Activated T-helper 2 cell treated with anti-CD3 and anti-CD28 coated beads, Interferon-gamma antibody, Interleukin-2, Interleukin-4, amounts not matched to agents 10 μg/mL and 5 μg/mL and 100 μg/mL, durations not matched to agents 14 hours and 24 hours and 36 hours (primary cell): ENCODE results near the gene PFN3. TPM values are rescaled to one million over a fixed set of nuclear protein-coding genes. Genes with fewer than 3 reads are reported as not detected.
A peak's percentile ranks its signal among the peaks of the same experiment; 100 is the strongest.
"Not testable (repeated sequence)": the region's sequence is repeated elsewhere in the genome, so short reads cannot be mapped to it uniquely, and the experiment has no call there.

ENCODE experiments used
- DNase-seq: peaks from one replicate; pipeline ENCODE4 v3.0.0; 2021; ENCODE audit warnings: low spot score
- H3K27ac Mint-ChIP-seq: one replicate; pipeline ENCODE4 v1.8.0; 2021; ENCODE audit warnings: mixed read lengths
- H3K27me3 Mint-ChIP-seq: one replicate; pipeline ENCODE4 v1.8.0; 2021; ENCODE audit warnings: low read depth, mixed read lengths
- H3K36me3 Mint-ChIP-seq: one replicate; pipeline ENCODE4 v1.8.0; 2021; ENCODE audit warnings: low read depth, mixed read lengths
- H3K4me1 Mint-ChIP-seq: one replicate; pipeline ENCODE4 v1.8.0; 2021; ENCODE audit warnings: low read depth, mixed read lengths
- H3K4me3 Mint-ChIP-seq: one replicate; pipeline ENCODE4 v1.8.0; 2021; ENCODE audit warnings: low read depth, mild to moderate bottlenecking, moderate library complexity, mixed read lengths
- H3K9me3 Mint-ChIP-seq: one replicate; pipeline ENCODE4 v1.8.0; 2021; ENCODE audit warnings: mixed read lengths
- intact Hi-C: fragments of 100-400 bp; cut with micrococcal nuclease; formaldehyde crosslinking; loops from one replicate; pipeline ENCODE4 v1.15.1; 2023
- total RNA-seq: library from RNA; stranded (reverse); gene quantifications from 2 replicates; pipeline ENCODE4 v1.2.3, GENCODE V29; 2022

Gene PFN3
- total RNA-seq, 1 donor from 2014 or later, result not detected

DNA sequence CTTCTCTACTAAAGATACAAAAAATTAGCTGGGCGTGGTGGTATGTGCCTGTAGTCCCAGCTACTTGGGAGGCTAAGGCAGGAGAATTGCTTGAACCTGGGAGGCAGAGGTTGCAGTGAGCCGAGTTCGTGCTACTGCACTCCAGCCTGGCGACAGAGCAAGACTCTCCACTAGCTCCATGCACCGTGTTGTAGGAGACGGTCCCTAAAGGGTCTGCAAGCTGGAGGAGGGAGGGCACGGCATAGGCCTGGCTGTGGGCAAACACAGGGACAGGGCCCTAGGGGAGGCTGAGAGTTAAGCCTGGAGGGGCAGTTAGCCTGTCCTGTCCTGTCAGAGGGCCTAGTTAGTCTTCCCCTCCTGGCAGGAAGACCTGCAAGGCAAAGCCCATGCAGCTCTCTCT is 39.7 kb downstream of the PFN3 start:
- H3K27ac Mint-ChIP-seq, H3K27me3 Mint-ChIP-seq, DNase-seq, H3K4me3 Mint-ChIP-seq, H3K9me3 Mint-ChIP-seq: not testable (repeated sequence)
- peaks cover 19% of the 10 kb centered on the region for H3K36me3 Mint-ChIP-seq
- intact Hi-C loops, result loop anchor here (5.0 kb wide), 2 partner anchors 42 to 48 kb away; partner anchors contain the start of genes MXD3 and PFN3
- peaks cover 66% of the 10 kb centered on the region for H3K4me1 Mint-ChIP-seq

DNA sequence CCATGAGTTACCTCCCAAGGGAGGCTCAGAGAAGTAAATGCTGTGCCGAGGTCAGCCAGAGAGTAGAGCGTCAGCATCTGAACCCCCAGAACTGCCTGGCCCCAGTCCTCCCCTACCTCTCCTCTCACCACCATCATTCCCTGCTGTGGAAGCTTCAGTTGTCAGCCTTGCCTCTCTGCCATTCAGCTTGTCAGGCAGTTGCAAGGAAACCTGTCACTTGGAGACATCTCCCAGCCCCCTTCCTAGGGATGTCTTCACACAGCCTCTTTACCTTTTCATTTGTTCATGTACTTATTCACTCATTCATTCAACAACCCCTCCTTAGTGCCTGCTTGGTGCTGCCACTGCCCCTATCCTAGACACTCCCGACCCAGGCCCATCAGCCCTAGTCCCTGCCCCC is 40.6 kb downstream of the PFN3 start:
- H3K4me3 Mint-ChIP-seq, result peak overlapping the region; percentile 69
- DNase-seq, result no peak
- peaks cover 17% of the 10 kb centered on the region for H3K36me3 Mint-ChIP-seq
- no peak overlapping the region for H3K27ac Mint-ChIP-seq
- peaks cover 8% of the 10 kb centered on the region for H3K9me3 Mint-ChIP-seq
- intact Hi-C loops, result loop anchor here (5.0 kb wide), 2 partner anchors 42 to 48 kb away; partner anchors contain the start of genes MXD3 and PFN3
- peaks cover 62% of the 10 kb centered on the region for H3K4me1 Mint-ChIP-seq
- no peaks in the 10 kb centered on the region for H3K27me3 Mint-ChIP-seq

DNA sequence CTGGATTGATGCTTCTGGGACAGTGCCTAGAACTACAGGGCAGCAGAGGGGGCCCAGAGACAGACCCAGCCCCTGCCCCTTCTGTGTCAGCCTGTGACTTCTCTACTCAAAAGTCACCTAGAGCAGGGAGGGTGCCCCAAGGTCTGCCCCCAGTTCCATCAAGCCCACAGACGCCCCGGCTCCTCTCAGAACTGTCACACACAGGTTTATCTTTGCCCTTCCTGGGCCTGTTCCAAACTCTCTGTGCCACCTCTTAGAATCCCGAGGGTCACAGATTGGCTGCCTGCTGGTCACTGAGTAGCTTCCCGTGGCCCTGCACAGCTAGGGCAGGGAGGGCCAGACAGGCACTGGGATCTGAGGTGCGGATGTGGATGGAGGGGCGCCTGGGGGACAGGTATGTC is 41.0 kb downstream of the PFN3 start:
- peaks cover 8% of the 10 kb centered on the region for H3K9me3 Mint-ChIP-seq
- peaks cover 15% of the 10 kb centered on the region for H3K36me3 Mint-ChIP-seq
- intact Hi-C loops, result no loop called here
- H3K4me3 Mint-ChIP-seq, result peak overlapping the region; percentile 88
- no peak for DNase-seq
- peaks cover 59% of the 10 kb centered on the region for H3K4me1 Mint-ChIP-seq
- no peak overlapping the region for H3K27ac Mint-ChIP-seq
- H3K27me3 Mint-ChIP-seq, result no peaks in the 10 kb centered on the region

DNA sequence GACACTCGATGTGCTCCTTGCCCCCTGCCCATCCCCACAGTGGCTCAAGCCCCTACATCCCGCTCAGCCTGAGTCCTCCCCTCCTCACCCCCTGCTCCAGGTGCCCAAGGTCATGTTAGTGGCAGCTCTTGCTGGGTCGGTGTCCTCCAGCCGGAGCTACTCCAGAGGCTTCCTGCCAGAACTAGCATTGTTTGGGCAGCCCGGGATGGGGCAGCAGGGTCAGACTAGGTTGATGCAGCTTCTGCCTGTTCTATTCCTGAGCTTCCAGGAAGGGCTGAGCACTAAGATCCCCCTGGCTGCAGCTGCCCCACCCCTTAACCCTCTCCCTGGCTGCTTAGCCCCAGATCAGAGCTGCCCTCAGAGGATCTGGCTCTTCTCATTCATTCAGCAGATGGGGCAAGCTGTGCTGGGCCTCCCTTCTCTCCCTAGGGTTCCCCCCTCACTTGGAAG is 42.1 kb downstream of the PFN3 start:
- Mint-ChIP-seq H3K27me3 (no peaks in the 10 kb centered on the region), H3K27ac (peak overlapping the region; percentile 30), H3K4me1 (peaks cover 55% of the 10 kb centered on the region), H3K36me3 (peaks cover 15% of the 10 kb centered on the region), H3K4me3 (peak overlapping the region; percentile 88), H3K9me3 (peaks cover 8% of the 10 kb centered on the region)
- intact Hi-C loops, result no loop called here
- no peak for DNase-seq

DNA sequence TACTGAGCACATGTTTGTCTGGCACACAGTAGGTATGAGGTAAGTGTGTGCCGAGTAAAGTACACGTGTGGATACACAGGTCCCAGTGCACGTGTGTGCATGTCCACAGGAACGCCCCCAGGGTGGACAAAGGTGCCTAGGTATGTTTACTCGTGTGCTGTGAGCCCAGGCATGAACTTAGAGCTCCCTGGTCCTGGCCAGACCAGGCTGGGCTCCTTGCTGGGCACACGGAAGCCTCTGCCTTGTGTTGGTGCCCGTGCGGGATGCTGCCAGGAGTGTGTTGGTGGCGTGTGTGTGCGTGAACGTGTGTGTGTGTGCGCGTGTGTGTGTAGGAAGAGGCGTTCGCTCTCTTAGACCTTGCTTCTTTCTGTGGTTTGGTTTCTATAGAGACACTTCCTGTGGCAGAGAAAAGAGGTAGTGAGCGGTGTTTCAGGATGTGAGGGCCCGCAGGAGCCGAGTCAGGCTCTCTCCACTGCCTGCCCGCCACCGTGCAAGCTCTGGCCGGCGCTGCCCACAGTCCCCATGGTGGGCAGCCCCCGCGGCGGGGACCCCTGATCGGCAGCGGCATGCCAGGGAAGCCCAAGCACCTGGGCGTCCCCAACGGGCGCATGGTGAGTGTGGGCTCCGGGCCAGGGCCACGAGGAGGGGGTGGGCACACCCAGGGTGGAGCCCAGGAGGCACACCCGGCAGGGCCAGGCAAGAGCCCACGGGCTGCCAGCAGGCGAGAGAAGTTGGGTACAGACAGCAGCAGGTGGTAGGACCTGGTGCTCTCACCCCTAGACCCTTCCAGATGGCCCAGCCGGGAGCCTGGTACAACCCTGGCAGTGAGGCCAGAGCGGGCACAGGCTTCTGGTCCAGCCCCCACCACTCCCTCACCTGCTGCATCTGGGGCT is 42.8 kb downstream of the PFN3 start, which contains the start of gene RGS14:
TSS of gene RGS14 (plus strand) at position 466 of the 893 bp plus-strand sequence. CDS start at position 567, 101 bp downstream.
- Mint-ChIP-seq H3K4me3 (peak within 1 kb of the TSS; percentile 88), H3K27me3 (no peaks in the 10 kb centered on the region), H3K36me3 (peaks cover 15% of the 10 kb centered on the region), H3K9me3 (peaks cover 8% of the 10 kb centered on the region), H3K27ac (peak within 1 kb of the TSS; percentile 74), H3K4me1 (peaks cover 53% of the 10 kb centered on the region)
- intact Hi-C loops, result loop anchor here (2.0 kb wide), 1 partner anchor 15 kb away; no protein-coding TSS in a partner anchor
- DNase-seq, result peak; percentile 72

DNA sequence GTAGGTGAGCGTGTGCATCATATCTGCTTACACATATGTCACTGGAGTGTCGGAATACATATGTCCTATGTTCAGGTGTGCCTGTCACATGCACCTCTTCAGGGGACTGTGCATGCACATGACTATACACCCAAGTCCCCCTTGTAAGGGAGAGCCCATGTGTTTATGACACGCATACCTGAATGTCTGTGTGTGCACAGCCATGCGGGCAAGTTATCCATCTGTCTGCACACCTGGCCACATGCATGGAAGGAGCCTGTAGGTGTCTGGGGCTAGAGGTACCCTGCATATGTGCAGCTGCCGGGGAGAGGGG is 43.4 kb downstream of the PFN3 start:
- H3K9me3 Mint-ChIP-seq, result peaks cover 8% of the 10 kb centered on the region
- DNase-seq, result no peak
- H3K27ac Mint-ChIP-seq, result peak overlapping the region; percentile 48
- intact Hi-C loops, result loop anchor here (2.0 kb wide), 1 partner anchor 16 kb away; no protein-coding TSS in a partner anchor
- H3K27me3 Mint-ChIP-seq, result no peaks in the 10 kb centered on the region
- H3K4me1 Mint-ChIP-seq, result peaks cover 51% of the 10 kb centered on the region
- H3K4me3 Mint-ChIP-seq, result peak overlapping the region; percentile 88
- H3K36me3 Mint-ChIP-seq, result peaks cover 12% of the 10 kb centered on the region

DNA sequence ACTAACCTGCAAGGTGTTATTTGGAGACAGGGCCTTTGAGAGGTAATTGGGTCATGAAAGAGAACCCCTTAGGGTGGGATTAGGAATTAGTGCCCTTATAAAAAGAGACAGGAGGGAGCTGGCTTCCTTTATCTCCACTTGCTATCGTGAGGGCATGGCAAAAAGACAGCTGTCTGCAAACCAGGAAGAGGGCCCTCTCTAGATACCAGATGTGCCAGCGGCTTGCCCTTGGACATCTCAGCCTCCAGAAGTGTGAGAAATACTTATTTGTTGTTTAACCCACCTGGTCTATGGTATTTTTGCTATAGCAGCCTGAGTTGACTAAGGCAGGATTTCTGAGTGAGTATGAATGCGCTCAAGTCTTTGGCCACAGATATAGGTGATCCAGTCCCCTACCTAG is 43.7 kb downstream of the PFN3 start:
- no peak for DNase-seq
- no peaks in the 10 kb centered on the region for H3K27me3 Mint-ChIP-seq
- H3K36me3 Mint-ChIP-seq, result peaks cover 8% of the 10 kb centered on the region
- peak overlapping the region; percentile 1 for H3K27ac Mint-ChIP-seq
- H3K4me1 Mint-ChIP-seq, result peaks cover 50% of the 10 kb centered on the region
- peaks cover 8% of the 10 kb centered on the region for H3K9me3 Mint-ChIP-seq
- H3K4me3 Mint-ChIP-seq, result no peak overlapping the region
- intact Hi-C loops, result loop anchor here (2.0 kb wide), 1 partner anchor 16 kb away; no protein-coding TSS in a partner anchor

DNA sequence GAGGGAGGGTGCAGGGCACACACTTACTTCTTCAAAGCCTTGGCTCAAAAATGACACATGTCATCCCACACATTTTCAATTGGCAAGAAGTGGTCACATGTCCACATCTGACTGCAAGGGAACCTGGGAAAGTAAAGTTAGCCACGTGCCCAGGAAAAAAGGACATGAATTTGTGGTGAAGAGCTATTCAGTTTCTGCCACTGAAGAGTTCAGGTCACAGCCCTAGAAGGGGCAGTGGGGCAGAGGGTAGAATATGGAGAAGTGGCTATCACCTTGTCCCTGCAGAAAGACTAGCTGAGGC is 44.6 kb downstream of the PFN3 start:
- H3K27ac Mint-ChIP-seq, result no peak overlapping the region
- no peak overlapping the region for H3K4me3 Mint-ChIP-seq
- H3K27me3 Mint-ChIP-seq, result no peaks in the 10 kb centered on the region
- H3K36me3 Mint-ChIP-seq, result peaks cover 7% of the 10 kb centered on the region
- DNase-seq, result no peak
- peaks cover 8% of the 10 kb centered on the region for H3K9me3 Mint-ChIP-seq
- intact Hi-C loops, result loop anchor here (2.0 kb wide), 1 partner anchor 17 kb away; no protein-coding TSS in a partner anchor
- peaks cover 46% of the 10 kb centered on the region for H3K4me1 Mint-ChIP-seq

DNA sequence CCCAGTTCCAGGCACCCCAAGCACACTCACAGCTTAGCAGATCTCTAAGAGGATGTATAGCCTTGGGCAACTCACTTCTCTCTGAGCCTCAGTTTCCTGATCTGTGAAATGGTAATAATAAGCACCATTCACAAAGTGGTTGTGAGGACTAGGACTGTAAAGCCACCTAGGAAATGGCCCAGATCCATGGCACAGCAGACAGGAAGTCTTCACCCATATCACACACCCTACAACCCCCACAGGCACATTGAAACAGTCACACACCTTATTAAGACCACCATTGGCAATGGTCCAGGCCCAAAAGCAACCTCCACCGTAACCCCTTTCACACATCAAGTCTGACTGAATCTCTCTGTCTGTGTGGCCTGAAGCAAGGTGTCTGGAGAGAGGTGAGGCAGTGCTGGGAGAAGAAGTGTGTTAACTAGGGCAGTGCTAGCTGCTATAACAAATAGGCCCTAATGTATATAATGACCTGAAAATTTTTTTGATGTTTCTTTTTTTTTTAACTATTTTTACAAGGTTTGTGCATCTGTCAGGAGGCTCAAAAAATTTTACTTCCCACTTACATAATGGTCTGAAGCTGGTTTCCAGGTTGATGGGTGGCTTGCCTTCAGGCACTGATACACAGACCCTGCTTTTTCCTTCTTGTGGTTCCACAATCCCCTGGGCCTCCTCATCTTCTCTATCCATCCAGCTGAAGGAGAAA is 45.1 kb downstream of the PFN3 start:
- H3K4me1 Mint-ChIP-seq, result peaks cover 50% of the 10 kb centered on the region
- H3K27me3 Mint-ChIP-seq, result no peaks in the 10 kb centered on the region
- no peak overlapping the region for H3K27ac Mint-ChIP-seq
- intact Hi-C loops, result no loop called here
- H3K4me3 Mint-ChIP-seq, result no peak overlapping the region
- peaks cover 8% of the 10 kb centered on the region for H3K9me3 Mint-ChIP-seq
- H3K36me3 Mint-ChIP-seq, result peaks cover 11% of the 10 kb centered on the region
- no peak for DNase-seq

DNA sequence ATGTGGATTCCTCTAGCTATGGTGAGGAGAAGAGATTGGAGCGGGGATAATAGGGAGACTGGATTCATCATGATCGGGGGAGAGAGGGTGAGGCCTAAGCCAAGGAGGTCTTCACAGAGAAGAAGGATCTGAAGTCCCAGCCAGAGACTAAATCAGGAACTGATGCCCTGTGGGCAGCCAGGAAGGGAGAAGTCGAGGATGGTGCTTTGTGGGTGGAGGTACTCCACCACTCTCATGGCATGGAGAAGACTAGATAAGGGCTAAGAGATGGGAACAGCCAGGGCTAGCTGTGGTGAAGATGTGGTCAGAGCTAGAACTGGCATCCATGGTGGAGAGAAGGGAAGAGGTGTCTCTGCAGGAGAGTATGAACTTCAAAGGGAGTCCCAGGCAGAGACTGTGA is 45.8 kb downstream of the PFN3 start:
- Mint-ChIP-seq H3K4me1 (peaks cover 50% of the 10 kb centered on the region), H3K9me3 (peaks cover 8% of the 10 kb centered on the region), H3K36me3 (peaks cover 12% of the 10 kb centered on the region), H3K27ac (no peak overlapping the region), H3K27me3 (no peaks in the 10 kb centered on the region), H3K4me3 (no peak overlapping the region)
- no peak for DNase-seq
- intact Hi-C loops, result no loop called here

DNA sequence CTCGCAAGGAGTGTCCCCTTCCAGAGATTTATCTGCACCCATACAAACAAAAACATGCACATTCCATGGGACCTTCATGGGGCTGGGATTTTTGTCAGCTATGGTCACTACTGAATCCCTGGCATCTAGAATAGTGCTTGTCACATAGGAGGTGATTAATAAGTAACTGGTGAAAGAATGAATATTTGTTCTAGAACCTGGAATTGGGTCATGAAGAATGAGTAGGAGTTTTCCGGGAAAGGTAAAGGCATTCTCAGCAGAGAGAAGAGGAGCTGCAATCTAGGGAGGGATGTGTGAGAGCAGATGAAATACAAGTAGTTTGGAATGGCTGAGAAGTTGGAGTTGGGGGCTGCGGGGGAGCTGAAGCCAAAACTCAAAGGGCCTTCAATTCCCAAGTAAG is 46.2 kb downstream of the PFN3 start:
- no peak for DNase-seq
- Mint-ChIP-seq H3K27ac (no peak overlapping the region), H3K9me3 (peaks cover 8% of the 10 kb centered on the region), H3K4me1 (peaks cover 48% of the 10 kb centered on the region), H3K27me3 (no peaks in the 10 kb centered on the region), H3K4me3 (no peak overlapping the region), H3K36me3 (peaks cover 15% of the 10 kb centered on the region)
- intact Hi-C loops, result no loop called here

DNA sequence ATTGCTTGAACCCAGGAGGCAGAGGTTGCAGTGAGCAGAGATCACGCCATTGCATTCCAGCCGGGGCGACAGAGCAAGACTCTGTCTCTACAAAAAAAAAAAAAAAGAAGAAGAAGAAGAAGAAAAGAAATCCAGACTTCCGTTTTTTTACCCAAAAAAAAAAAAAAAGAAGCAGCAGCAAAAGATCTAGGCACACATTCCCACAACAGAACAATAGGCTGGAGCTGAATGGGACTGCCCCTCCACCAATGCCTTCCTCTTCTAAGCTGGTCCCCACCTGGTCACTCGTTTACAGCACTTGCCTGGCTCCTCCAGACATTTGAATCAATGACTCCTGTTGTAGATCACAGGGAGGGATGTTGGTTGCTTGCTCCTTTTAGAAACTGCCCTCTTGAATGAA is 47.4 kb downstream of the PFN3 start:
- Mint-ChIP-seq H3K4me1 (peaks cover 45% of the 10 kb centered on the region), H3K36me3 (peaks cover 19% of the 10 kb centered on the region), H3K27me3 (no peaks in the 10 kb centered on the region), H3K9me3 (peaks cover 8% of the 10 kb centered on the region), H3K27ac (no peak overlapping the region), H3K4me3 (no peak overlapping the region)
- no peak for DNase-seq
- intact Hi-C loops, result no loop called here
